GM13976 (cell line): ENCODE measurements around the gene LMTK3.

Experiments
- DNase-seq: peaks from one replicate; pipeline ENCODE4 v3.0.0; 2012; ENCODE audit warnings: low spot score
- in situ Hi-C: fragments of 300-500 bp; cut with MboI; formaldehyde crosslinking; loops from one replicate; pipeline ENCODE4 v1.12.0; 2022; ENCODE audit warnings: low sequenced_read_pairs, mixed read lengths, inconsistent platforms; ENCODE audit not compliant: unreplicated experiment
- TF ChIP-seq, protein P1 (sequence below): IDR thresholded peaks from 2 replicates; pipeline ENCODE4 v1.5.1; 2012; ENCODE audit warnings: borderline replicate concordance, mild to moderate bottlenecking; ENCODE audit not compliant: insufficient read depth; ENCODE audit errors: extremely low read depth, missing control alignments, control extremely low read depth

Gene LMTK3

DNA sequence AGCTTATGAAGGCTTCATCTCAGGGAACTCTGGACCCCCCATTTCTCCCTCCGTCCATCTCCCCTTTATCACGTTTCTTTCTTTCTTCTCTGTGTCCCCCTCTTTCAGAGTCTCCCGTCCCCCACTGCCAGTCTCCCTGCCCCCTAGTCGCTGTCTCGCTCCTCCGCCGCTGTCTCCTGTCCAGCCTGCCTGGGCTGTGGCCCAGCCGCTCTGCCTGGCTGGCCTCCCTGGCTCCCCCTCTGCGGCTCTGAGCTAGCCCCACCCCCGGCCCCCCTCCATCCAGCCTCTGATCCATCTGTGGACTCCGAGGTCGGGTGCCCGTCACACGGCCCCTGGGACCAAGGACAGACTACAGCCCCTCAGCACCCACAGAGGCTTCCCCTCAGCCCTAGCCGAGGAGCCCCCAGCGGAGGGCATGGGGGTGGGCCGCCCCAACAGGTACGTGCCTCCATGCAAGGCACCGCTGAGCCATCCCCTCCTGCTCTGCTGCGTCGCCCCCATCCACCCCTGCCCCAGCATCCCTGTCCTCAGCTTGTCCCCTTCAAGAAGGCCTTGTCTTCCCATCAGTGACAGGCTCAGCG, 57.4 kb downstream of the LMTK3 start:
- TF ChIP-seq, protein P1, sequence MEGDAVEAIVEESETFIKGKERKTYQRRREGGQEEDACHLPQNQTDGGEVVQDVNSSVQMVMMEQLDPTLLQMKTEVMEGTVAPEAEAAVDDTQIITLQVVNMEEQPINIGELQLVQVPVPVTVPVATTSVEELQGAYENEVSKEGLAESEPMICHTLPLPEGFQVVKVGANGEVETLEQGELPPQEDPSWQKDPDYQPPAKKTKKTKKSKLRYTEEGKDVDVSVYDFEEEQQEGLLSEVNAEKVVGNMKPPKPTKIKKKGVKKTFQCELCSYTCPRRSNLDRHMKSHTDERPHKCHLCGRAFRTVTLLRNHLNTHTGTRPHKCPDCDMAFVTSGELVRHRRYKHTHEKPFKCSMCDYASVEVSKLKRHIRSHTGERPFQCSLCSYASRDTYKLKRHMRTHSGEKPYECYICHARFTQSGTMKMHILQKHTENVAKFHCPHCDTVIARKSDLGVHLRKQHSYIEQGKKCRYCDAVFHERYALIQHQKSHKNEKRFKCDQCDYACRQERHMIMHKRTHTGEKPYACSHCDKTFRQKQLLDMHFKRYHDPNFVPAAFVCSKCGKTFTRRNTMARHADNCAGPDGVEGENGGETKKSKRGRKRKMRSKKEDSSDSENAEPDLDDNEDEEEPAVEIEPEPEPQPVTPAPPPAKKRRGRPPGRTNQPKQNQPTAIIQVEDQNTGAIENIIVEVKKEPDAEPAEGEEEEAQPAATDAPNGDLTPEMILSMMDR = no peak
- in situ Hi-C loops = no loop called here
- DNase-seq = no peak

DNA sequence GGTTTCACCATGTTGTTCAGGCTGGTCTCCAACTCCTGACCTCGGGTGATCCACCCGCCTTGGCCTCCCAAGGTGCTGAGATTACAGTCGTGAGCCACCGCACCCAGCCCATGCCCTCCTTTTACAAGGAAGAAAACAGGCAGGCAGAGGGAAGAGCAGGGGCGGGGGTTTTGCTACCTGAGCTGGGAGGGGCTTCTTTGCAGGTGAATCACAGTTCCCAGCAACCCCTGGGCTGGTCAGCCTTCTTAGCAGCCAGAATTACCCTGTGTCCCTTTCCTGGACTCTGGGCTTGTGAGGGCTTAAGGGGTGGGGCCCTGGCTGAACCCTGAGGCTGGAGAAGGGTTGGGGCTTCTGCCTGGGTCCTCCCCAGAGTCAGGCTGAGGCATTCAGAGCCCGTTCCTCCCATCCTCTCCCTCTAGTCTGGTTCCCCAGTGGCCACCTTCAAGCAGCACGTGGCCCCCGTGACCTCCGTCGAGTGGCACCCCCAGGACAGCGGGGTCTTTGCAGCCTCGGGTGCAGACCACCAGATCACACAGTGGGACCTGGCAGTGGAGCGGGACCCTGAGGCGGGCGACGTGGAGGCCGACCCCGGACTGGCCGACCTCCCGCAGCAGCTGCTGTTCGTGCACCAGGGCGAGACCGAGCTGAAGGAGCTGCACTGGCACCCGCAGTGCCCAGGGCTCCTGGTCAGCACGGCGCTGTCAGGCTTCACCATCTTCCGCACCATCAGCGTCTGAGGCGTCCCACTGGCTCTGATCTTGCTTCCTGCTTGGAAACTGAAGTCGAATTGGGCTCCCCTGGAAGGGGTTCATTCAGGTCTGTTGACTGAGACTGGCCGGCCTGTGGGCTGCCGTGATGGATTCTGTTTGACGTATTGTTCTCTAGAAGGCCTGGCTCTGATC, 59.1 kb downstream of the LMTK3 start:
- no peak for DNase-seq
- TF ChIP-seq, protein P1 = no peak
- in situ Hi-C loops = no loop called here

DNA sequence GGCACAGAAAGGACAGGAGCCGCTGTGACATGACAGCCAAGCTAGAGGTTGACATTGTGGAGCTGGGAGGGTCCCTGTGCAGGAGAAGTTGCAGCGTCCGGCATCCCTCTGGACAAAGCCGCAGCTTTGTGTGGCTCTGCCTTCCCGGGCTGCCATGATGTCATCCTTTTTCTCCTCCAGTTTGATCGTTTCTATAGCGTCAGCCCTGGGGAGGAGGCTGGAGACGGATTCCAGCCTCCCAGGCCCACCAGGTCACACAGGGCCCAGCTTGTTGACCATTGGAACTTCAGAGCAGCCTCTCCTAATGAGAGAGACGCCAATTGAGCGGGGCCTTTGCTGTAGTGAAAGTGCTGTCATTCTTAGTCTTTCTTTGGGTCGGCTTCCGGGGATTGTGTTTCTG, 60.0 kb downstream of the LMTK3 start:
- TF ChIP-seq, protein P1 = no peak
- no peak for DNase-seq
- in situ Hi-C loops = no loop called here

DNA sequence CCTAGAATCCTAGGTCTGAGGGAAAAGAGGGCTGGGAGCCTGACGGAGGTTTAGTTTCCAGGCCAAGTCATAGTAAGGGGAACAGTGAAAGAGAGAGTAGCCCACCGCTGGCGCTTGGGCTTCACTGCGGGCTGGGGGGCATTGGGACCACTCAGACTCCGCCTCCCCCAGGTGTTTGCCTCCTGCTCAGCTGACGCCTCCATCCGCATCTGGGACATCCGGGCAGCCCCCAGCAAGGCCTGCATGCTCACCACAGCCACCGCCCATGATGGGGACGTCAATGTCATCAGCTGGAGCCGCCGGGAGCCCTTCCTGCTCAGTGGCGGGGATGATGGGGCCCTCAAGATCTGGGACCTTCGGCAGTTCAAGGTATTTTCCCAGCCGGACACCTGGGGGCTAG, 60.8 kb downstream of the LMTK3 start:
- TF ChIP-seq, protein P1 = no peak
- no peak for DNase-seq
- in situ Hi-C loops = no loop called here

DNA sequence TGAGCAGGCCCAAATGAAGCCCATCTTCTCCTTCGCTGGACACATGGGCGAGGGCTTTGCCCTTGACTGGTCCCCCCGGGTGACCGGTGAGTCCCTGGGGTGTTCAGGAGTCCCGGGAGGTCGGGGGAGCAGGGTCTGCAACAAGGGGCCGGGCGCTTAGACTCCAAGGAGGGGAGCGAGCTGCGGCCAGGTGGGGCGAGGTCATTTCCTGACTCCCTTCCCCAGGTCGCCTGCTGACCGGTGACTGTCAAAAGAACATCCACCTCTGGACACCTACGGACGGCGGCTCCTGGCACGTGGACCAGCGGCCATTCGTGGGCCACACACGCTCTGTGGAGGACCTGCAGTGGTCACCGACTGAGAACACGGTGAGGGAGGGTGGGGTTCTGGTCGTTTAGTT, 61.2 kb downstream of the LMTK3 start:
- DNase-seq = no peak
- TF ChIP-seq, protein P1 = no peak
- in situ Hi-C loops = no loop called here

DNA sequence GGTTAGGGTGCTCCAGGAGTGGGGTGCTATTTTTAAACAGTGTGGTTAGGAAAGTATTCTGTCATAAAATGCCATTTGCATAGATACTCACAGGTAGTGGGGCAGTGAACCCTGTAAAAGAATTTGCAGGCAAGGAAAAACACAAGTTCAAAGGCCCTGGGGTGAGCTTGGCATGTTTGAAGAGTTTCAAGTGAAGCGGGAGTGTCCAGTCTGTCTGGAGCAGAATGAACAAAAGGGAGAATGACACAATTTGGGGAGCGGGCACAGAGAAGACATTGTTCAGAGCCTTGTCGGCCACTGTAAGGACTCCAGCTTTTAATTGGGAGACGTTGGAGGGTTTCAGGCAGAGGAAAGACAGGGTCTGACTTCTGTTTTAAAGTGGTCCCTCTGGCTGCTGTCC, 63.1 kb downstream of the LMTK3 start:
- no peak for DNase-seq
- TF ChIP-seq, protein P1 = no peak
- in situ Hi-C loops = no loop called here

DNA sequence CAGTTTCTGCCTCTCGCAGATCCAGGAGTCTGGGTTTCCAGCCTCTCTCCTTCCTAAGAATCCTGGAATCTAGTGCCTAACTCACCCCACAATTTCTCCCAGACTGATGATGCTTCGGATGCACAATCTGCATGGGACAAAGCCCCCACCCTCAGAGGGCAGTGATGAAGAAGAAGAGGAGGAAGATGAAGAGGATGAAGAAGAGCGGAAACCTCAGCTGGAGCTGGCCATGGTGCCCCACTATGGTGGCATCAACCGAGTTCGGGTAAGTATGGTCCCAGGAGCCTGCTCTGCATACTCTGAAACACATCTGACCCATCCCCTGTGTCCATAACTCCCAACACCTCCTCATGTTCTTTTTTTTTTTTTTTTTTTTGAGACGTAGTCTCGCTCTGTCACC, 65.1 kb downstream of the LMTK3 start:
- no peak for DNase-seq
- in situ Hi-C loops = no loop called here
- TF ChIP-seq, protein P1 = no peak
